ENCODE data around the gene COMMD6. TPM values are rescaled to one million over a fixed set of nuclear protein-coding genes. Genes with fewer than 3 reads are reported as not detected.

The COMMD6 gene
- total RNA-seq, 2 experiments from 2014 or later, result 81.3 to 87.6 TPM

DNA sequence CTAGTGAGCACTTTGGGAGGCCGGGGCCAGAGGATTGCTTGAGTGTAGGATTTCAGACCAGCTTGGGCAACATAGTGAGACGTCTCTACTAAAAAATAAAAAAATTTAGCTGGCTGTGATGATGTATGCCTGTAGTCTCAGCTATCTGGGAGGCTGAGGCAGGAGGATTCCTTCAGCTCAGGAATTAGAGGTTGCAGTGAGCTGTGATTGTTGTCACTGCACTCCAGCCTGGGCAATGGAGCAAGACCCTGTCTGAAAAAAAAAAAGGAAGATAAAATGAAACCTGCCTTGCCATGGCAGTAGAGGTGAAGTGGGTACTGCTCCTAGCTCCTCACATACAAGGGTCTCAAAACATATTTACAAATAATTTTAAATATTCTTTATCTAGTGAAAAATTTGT is 19.3 kb upstream of the COMMD6 start:
- Histone ChIP-seq H3K79me2 (ENCODE audit: insufficient read depth, low read depth, low read length) (peaks cover 26% of the 10 kb centered on the region; the same call in 1 of the 2 replicates), H4K20me1 (ENCODE audit: insufficient read depth, low read length) (no peaks in the 10 kb centered on the region; the same call in 1 of the 2 replicates), H3K9me2 (ENCODE audit: insufficient read depth, low read length) (no peaks in the 10 kb centered on the region), H3K4me3 (ENCODE audit: low read depth, low read length, poor library complexity, severe bottlenecking) (no peak overlapping the region), H3K27ac (ENCODE audit: low read depth, low read length, poor library complexity, severe bottlenecking) (no peak overlapping the region), H2AFZ (ENCODE audit: low read length) (no peak overlapping the region), H3K4me1 (ENCODE audit: insufficient read depth, low read length, poor library complexity, severe bottlenecking) (peaks cover 3% of the 10 kb centered on the region), H3K4me2 (ENCODE audit: low read length) (no peak overlapping the region), H3K9me3 (ENCODE audit: low read length) (no peaks in the 10 kb centered on the region), H3K36me3 (ENCODE audit: insufficient read depth, low read length) (peaks cover 64% of the 10 kb centered on the region)
- intact Hi-C loops (cut with micrococcal nuclease; ENCODE audit: unreplicated experiment), result no loop called here
- no peak for DNase-seq (ENCODE audit: low spot score)
- ChIA-PET CTCF (ENCODE audit: unreplicated experiment) (no interaction called here), POLR2A (interaction anchor here (0.7 kb wide), 1 partner anchor 173 kb away, joined by 3 read pairs; no protein-coding TSS in a partner anchor)
- BruUV-seq (replicated peaks), result no TSS peak
- TF ChIP-seq EZH2phosphoT487 (IDR thresholded peaks at IDR 0.05; ENCODE audit: borderline replicate concordance, low read depth, low read length), result no peak
- TF ChIP-seq, protein P1, sequence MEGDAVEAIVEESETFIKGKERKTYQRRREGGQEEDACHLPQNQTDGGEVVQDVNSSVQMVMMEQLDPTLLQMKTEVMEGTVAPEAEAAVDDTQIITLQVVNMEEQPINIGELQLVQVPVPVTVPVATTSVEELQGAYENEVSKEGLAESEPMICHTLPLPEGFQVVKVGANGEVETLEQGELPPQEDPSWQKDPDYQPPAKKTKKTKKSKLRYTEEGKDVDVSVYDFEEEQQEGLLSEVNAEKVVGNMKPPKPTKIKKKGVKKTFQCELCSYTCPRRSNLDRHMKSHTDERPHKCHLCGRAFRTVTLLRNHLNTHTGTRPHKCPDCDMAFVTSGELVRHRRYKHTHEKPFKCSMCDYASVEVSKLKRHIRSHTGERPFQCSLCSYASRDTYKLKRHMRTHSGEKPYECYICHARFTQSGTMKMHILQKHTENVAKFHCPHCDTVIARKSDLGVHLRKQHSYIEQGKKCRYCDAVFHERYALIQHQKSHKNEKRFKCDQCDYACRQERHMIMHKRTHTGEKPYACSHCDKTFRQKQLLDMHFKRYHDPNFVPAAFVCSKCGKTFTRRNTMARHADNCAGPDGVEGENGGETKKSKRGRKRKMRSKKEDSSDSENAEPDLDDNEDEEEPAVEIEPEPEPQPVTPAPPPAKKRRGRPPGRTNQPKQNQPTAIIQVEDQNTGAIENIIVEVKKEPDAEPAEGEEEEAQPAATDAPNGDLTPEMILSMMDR (conservative IDR thresholded peaks at IDR 0.05; ENCODE audit: low read length), result no peak

GRCh38 chr13:75555836-75556235 is 18.2 kb upstream of the COMMD6 start:
- Histone ChIP-seq H3K4me3 (ENCODE audit: low read depth, low read length, poor library complexity, severe bottlenecking) (no peak overlapping the region), H3K4me2 (ENCODE audit: low read length) (no peak overlapping the region), H3K79me2 (ENCODE audit: insufficient read depth, low read depth, low read length) (peaks cover 37% of the 10 kb centered on the region; the same call in 1 of the 2 replicates), H3K9me3 (ENCODE audit: low read length) (no peaks in the 10 kb centered on the region), H3K27ac (ENCODE audit: low read depth, low read length, poor library complexity, severe bottlenecking) (no peak overlapping the region), H3K36me3 (ENCODE audit: insufficient read depth, low read length) (peaks cover 54% of the 10 kb centered on the region), H4K20me1 (ENCODE audit: insufficient read depth, low read length) (no peaks in the 10 kb centered on the region; the same call in 1 of the 2 replicates), H2AFZ (ENCODE audit: low read length) (no peak overlapping the region), H3K4me1 (ENCODE audit: insufficient read depth, low read length, poor library complexity, severe bottlenecking) (peaks cover 12% of the 10 kb centered on the region), H3K9me2 (ENCODE audit: insufficient read depth, low read length) (no peaks in the 10 kb centered on the region)
- intact Hi-C loops (cut with micrococcal nuclease; ENCODE audit: unreplicated experiment), result no loop called here
- CTCF ChIA-PET (ENCODE audit: unreplicated experiment), result no interaction called here
- no TSS peak for BruUV-seq (replicated peaks)
- no peak for DNase-seq (ENCODE audit: low spot score)
- no peak for TF ChIP-seq EZH2phosphoT487 (IDR thresholded peaks at IDR 0.05; ENCODE audit: borderline replicate concordance, low read depth, low read length)
- TF ChIP-seq, protein P1 (conservative IDR thresholded peaks at IDR 0.05; ENCODE audit: low read length), result no peak
- POLR2A ChIA-PET, result no interaction called here

GRCh38 chr13:75554981-75555380 is 17.3 kb upstream of the COMMD6 start:
- ChIA-PET CTCF (ENCODE audit: unreplicated experiment) (no interaction called here), POLR2A (interaction anchor here (0.6 to 1.5 kb wide), 5 partner anchors 16 to 116 kb away, joined by 3 read pairs; partner anchors contain the start of gene COMMD6)
- H3K27ac ChIP-seq (ENCODE audit: low read depth, low read length, poor library complexity, severe bottlenecking), result no peak overlapping the region
- no peak overlapping the region for H3K4me3 ChIP-seq (ENCODE audit: low read depth, low read length, poor library complexity, severe bottlenecking)
- no peak for TF ChIP-seq EZH2phosphoT487 (IDR thresholded peaks at IDR 0.05; ENCODE audit: borderline replicate concordance, low read depth, low read length)
- TF ChIP-seq, protein P1 (conservative IDR thresholded peaks at IDR 0.05; ENCODE audit: low read length), result no peak
- DNase-seq (ENCODE audit: low spot score), result no peak
- no peak overlapping the region for H2AFZ ChIP-seq (ENCODE audit: low read length)
- no peaks in the 10 kb centered on the region for H3K9me3 ChIP-seq (ENCODE audit: low read length)
- H3K9me2 ChIP-seq (ENCODE audit: insufficient read depth, low read length), result no peaks in the 10 kb centered on the region
- H3K4me2 ChIP-seq (ENCODE audit: low read length), result no peak overlapping the region
- intact Hi-C loops (cut with micrococcal nuclease; ENCODE audit: unreplicated experiment), result no loop called here
- H4K20me1 ChIP-seq (ENCODE audit: insufficient read depth, low read length), result peaks cover 6% of the 10 kb centered on the region
- peaks cover 17% of the 10 kb centered on the region for H3K4me1 ChIP-seq (ENCODE audit: insufficient read depth, low read length, poor library complexity, severe bottlenecking)
- no TSS peak for BruUV-seq (replicated peaks)
- peaks cover 48% of the 10 kb centered on the region for H3K36me3 ChIP-seq (ENCODE audit: insufficient read depth, low read length)
- H3K79me2 ChIP-seq (ENCODE audit: insufficient read depth, low read depth, low read length), result peaks cover 45% of the 10 kb centered on the region; the same call in 1 of the 2 replicates

Measured in OCI-LY7 (cell line).